Embryonic facial prominence (tissue), 1 donor: ENCODE data around the gene MIER1.
A peak's percentile ranks its signal among the peaks of the same experiment; 100 is the strongest.
"Not testable (repeated sequence)": the region's sequence is repeated elsewhere in the genome, so short reads cannot be mapped to it uniquely, and the experiment has no call there.

ENCODE experiments used
- DNase-seq: peaks from one replicate; pipeline ENCODE4 v3.0.0-alpha.2; 2016; ENCODE audit errors: extremely low spot score

Gene MIER1

DNA sequence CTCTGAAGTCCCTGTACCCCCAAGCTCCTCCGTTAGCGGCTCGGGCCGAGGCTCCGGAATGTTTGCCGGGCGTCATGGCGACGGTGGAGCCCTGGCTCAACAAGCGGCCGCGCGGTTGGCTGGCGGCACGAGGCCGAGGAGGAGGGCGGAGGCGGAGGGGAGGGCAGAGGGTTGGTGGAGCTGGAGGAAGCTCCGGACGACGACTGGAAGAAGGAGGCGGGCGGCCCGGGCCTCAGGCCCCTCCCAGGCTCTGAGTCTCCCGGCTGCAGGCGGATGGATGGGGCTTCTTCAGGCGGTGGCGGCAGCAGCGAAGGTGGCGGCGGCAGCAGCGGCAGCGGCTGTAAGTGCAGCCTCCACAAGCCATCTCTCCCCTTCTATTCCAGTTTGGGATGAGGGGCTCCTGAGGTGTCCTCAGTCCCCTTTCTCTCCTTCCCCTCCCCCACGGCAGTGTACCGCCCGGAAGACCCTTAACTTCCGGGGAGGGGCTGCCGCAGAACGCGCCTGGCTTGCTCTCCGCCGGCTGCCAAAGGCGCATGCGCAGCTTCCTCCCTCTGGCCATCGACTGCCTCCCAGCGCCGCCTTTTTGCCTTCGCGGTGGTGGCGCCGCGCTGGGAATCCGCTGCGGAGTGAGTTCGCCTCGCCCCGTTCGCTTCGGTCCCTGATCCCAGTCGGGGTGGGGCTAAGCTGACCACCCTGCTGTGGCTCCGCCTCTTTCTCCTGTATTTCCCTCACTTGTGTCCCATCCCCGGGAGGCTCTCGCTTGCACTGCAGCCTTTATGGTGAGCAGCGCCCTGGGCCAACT, at the start of gene MIER1, which contains the start of gene DNAI4:
MIER1 (plus strand) TSS at position 235 of the 802 bp plus-strand sequence; CDS start at position 274, 39 bp downstream.
DNAI4 (minus strand) TSS at position 101 of the 802 bp plus-strand sequence; CDS start at position 76, 25 bp downstream.
- DNase-seq = peak; percentile 97

DNA sequence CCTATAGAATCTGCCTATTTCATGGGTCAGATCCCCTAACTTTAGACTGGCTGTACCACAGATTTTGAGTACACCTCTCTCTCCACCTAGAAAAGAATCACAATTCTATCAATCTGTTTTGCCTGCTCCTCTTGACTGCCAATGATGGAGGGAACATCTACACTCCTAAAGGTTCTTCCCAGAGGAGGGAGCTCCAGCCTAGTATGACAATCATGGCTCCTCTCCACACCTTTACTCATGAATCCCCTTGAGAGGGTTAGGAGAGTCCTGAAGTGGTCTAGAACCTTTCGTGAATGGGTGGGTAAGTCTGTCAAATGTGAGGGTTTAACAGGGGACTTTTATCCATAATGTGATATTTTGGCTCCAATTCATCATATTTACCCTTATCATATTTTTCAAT, 48.1 kb upstream of the MIER1 start:
- no peak for DNase-seq

DNA sequence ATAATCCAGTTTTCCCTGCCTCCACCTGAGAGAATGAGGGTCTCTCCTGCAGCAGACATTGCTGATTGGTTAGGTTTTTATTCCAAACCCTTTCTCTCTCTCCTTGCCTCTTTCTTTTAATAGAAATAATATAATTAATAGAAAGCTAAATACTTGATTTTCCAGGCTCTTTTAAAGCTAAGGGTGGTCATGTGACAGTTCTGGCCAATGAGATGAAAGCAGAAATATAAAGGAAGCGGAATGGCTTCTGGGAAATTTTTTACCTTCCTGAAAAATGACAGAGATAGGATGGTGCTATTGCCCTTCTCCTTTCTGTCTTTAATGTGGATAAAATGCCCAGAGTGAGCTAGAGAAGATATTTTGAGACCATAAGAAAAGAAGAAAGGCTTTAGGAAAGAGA, 35.8 kb upstream of the MIER1 start:
- DNase-seq = no peak

DNA sequence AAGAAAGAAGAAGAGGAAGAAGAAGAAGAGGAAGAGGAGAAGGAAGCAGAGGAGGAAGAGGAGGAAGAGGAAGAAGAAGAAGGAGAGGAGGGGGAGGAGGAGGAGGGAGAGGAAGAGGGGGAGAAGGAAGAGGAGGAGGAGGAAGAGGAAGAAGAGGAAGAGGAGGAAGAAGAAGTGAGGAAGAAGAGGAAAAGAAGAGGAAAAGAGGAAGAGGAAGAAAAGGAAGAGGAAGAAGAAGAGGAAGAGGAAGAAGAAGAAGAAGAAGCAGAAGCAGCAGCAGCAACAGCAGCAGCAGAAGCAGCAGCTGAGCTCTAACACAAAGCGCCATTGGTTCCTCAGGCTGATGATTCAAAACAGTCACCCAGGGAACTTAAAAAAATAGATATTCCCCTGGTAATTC, 34.2 kb upstream of the MIER1 start:
- DNase-seq = no peak

DNA sequence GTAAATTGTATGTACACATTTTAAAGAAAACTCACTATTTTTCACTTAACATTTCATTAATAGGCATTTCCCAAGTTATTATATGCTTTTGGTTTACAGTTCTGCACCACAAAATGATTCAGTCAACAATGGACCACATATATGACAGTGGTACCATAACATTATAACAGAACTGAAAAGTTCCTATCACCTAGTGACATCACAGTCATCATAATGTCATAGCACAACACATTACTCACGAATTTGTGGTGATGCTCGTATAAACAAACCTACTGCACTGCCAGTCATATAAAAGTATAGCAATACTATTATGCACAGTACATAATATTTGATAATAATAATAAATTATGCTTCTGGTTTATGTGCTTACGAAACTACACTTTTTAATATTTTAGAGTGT, 31.1 kb upstream of the MIER1 start:
- DNase-seq = no peak

DNA sequence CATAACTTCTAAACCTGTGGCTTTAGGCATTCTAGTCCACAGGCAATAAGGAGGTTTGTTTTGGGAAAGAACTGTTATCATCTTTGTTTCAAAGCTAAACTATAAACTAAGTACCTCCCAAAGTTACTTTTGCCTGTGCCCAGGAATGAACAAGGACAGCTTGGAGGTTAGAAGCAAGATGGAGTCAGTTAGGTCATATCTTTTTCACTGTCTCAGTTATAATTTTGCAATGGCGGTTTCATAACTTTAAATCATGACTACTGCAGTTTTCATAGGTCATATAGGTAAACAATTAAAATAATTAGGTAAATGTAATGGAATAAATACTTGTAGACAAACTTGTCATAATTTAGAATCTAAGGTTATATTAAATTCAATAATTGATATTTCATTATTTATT, 9.6 kb upstream of the MIER1 start:
- DNase-seq = not testable (repeated sequence)

DNA sequence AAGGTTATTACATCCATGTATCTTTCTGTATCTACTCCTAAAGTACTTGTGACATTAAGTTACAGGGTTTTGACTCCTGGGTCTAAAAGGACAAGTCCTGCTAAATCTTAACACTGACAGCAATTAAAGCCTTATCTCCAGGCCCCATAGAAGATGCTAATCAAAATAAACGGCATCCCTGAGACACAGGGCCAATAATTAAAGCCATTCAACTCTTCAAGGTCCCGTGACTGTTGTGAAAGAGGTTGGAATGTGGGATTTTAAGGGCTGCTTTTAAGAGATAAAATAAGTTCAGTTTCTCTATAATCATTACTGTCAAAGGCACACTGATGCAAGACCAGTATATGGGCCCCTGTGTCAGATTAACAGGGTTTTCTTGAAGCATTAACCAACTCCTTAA, 8.5 kb upstream of the MIER1 start:
- no peak for DNase-seq

DNA sequence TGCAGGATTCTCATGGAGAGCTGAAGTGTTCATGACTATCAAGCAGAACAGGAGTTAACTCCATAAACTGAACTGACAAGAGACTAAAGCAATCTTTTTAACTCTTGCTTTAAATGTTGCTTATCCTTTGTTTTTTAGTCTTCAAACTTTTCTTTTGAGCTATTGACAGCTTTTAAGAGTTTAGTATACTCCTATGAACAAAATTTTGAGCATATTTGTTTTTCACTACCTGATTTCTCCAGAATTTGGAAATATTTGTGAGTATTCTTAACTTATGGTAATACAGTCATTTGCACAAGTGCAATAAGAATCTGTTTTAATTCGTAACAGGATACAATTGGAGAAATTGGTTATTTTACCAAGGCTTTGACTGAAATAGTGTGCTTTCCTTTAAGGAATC, 7.3 kb upstream of the MIER1 start:
- no peak for DNase-seq

DNA sequence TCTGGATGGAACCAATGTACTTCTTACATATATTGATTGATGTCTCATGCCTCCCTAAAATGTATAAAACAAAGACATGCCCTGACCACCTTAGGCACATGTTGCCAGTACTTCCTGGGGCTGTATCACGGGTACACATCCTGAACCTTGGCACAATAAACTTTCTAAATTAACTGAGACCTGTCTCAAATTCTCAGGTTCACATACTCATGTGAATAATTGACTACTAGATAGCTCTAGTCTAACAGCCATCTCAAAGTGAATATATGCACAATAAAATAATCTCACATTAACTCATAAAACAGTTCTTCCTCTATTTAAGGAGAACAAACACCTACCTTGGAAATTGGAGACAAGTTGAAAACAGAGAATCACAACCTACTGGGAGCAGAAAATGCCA, 5.7 kb upstream of the MIER1 start:
- DNase-seq = no peak

DNA sequence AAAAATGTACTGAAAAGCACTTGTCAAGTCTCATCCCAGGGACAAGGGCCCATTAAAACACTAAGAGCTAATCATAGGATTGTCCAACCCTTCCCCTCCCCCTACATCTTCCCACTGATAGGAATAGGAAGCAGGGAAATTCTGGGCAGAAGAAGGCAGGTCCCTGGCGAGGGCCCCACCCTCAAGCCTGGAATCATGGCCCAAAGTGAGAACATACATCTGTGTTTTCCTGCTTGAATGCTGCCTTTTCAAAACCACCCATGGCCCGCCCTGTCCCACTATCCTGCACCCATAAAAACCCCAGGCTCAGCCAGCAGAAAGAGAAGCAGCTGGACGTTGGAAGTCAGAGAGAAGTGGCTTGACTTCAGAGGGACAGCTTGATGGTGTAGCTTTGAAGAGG, 5.0 kb upstream of the MIER1 start:
- no peak for DNase-seq

DNA sequence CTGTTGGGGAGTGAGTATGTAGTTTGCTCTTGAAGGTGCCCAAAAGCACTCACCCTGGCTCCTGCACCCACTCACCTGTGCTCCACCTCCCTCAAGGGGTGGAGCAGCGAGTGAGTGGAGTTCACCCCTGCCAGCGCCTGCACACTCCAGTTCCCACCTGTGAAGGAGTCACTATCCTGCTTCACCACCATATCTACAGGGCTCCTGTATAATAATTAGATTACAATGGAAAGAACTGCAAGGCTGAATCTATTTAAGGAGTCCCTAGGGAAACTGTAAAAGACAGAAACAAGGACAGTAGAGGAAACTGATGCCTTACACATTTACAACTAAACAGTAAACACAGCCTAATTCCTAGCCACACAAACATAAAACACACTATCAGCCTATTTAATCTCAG, 4.2 kb upstream of the MIER1 start:
- DNase-seq = no peak

DNA sequence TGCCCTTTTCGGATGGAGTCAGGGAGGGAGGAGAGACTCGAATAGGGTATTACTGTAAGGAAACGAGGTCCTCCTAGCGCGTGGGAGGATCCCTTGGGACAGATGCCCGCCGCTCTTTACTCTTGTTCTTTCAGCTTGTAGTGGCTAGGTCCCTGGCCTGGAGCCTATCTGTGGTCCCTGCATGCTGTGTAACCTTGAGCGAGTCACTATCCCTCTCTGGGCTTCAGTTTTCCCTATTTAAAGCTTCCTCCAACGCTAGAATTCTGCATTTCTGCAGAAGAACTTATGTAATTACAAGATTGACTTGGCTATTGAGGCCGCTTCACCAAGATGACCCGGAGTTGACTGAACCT, 744 bp downstream of the MIER1 start:
- DNase-seq = no peak

DNA sequence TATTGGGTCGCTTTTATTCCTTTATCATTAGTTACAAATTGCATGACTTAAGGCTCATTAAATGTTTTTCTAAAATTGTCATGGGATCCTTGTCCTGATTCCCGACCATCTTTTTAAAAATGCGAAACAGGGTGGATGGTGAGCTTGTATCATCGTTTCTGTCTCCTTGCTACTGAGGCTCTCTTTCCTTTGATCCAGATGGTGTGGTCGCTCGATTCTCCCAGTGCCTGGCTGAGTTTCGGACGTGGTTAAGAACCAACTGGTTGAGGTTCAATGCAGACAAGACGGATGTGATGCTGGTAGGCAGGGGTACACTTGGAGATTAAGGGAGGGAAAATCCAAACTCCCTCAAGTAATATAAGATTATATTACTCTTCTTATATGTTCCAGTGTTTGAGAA, 1.2 kb downstream of the MIER1 start:
- DNase-seq = no peak

DNA sequence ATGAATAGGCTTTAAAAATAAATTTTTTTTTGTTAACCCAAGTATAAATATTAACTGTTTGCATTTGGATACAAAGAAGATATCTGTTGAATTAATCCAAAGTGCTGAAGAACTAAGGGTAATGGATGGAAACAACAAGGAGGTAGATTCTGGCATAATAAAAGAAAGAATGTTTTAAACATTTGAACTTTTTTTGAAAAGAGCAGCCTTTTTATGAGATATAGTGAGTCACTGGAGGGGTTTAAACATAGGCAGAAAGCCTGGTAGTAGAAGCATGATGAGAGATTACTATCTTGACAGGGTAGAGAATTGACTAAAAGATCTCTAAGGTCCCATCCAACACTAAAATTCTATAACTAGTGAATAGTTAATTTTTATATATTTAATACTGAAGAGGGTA, 2.7 kb downstream of the MIER1 start:
- no peak for DNase-seq

DNA sequence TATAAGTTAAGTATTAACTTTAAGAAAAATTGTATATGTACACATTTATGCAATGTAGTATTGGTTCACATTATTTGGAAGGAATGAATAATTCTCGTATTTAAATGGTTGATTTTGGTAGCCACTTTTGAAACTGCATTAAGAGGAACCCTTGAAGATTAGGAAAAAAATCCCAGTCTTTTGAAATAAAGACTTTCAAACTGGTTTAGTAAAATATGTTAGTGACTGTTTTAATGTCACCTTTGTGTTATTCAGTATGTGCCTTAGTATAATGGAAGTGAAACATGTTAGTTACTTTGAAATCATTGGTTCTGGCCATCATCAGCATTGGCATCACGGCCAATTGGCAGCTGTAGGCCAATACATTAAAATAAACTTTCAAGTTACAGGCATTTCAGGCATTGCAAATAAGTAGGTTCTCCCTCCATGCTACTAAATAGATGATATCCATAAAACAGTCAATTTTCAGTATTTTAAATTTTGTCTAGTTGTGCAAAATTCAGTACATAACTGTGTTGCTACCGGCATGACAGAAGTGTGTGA, 4.4 kb downstream of the MIER1 start:
- no peak for DNase-seq

DNA sequence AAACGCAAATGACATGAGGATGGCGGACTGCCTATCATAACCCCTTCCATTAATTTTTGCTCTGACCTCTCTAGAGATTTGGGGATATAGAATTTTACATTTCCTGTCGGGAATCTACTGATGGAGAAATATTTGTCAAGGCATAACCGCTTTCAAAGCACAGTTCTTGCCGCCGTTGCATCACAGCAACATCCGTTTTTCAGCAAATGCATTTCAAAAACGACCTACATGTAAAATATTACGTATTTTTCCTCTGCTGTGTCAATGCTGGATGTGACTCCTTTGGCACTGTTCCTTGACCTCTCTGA, 4.9 kb downstream of the MIER1 start:
- no peak for DNase-seq

DNA sequence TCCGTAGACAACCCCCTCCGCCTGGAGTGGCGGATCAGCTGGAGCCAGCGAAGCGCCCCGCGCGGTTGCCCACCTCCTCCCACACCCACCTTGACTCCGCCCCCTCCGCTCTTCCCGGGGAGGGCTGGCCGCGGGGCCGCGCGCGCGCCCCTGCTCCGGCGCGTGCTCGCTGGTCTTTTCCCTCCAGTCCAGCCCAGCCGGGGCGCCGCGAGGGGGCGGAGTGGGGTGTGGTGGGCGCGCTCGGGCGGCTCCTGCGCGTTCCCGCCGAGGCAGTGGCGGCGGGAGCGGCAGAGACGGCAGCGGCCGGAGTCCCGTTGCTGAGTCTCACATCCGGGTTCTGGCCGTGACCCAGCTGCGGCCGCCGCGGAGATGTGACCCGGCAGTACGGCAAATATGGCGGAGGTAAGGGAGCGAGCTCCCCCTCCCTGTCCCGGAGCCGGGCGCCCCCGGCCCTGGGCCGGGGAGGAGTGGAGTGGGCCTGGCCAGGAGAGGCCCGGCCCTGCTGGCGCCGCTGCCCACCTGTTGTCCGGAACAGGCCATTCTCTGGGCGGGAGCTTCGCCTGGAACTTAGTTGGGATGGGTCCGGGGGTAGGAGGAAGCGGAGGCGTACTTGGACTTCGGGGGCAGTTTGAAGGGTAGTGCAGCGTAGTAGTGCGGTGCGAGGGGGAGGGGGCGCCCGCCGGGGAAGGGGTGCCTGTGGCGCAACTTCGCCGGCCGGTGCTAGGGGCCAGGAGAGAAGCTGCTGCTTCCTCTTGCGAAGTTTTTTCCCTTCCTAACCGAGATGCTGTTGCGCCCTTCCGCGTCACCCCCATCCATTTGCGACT, 5.4 kb downstream of the MIER1 start:
- DNase-seq = peak; percentile 84

DNA sequence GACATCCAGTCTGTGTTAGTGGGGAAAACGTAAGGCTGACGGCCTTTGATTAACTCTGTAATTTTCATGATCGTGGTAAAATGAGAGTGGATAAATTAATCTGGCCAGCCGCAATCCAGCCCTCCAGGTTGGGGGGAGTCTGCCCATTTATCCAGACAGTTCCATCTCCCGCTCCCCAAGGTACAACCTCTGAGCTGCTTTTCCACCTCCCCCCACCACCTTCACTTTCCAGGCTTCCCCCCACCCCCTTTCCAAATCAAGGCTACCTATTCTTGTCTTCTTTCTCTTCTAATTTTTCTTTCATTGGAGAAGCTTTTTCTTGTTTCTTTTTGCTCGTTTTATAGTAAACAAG, 6.0 kb downstream of the MIER1 start:
- DNase-seq = no peak

DNA sequence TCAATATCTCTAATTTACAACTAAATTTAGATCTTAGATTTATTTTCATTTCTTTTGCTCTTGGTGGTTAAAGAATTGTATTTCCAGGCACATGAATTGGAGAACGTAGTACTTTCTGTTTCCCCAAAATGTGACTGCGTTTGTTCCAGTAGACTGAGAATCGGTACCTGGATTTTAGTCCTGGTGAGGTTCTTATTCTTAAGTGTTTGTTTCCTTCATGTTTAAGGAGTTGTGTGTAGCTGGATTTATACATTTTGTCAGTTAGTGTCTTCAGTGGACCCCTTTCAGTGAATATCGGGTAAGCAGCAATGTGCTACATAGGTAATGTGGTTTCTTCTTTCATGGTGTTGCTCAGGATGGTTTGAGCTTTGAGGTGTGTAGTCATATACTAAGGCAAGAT, 6.8 kb downstream of the MIER1 start:
- DNase-seq = no peak

DNA sequence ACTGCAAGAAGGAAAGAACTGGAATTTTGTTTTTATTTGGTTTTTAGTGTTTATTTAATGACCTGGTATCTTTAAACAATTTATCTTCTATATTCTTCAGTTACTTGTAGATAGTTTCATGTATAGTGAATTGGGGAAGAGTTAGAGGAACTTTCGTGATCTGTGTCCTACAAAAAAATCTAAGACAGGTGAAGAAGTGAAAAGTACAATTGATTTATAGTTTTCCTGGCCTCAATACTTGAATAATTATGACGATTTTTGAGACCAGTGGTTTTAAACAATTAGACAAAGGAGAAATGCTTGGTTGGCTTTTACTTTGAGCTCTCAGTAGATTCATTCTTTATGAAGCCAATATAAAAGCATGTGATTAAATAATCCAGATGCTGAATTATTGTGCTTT, 7.5 kb downstream of the MIER1 start:
- DNase-seq = no peak

DNA sequence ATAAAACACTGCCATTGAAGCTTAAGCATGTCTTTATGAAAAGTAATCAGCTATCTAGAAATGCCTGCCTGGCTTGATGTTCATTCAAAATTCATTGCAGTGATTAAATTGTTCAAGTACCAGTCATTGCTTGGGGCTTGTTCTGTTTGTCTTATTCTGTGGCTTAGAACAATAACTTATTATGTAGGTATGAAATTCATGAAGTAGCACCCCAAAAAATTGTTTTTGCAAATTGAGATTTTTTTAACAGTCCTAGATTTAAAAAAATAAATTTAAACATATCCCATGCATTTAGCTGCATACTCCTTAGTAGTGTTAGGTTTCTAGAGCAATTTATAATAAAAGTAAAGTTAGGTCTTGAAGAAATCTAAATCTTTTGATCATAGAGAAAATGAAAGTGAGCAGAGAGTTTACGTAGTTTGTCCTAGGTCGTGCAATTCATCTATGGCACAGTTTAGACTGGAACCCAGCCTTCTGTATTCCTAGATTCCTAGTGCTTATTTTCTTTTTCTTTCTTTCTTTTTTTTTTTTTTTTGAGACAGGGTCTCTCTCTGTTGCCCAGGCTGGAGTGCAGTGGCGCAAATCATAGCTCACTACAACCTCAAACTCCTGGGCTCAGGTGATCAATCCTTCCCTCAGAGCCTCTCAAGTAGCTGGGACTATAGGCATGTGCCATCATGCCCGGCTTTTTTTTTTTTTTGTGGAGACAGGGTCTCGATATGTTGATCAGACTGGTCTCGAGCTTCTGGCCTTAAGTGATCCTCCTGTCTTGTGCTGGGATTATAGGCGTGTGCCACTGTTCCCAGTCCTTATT, 9.3 kb downstream of the MIER1 start:
- no peak for DNase-seq

DNA sequence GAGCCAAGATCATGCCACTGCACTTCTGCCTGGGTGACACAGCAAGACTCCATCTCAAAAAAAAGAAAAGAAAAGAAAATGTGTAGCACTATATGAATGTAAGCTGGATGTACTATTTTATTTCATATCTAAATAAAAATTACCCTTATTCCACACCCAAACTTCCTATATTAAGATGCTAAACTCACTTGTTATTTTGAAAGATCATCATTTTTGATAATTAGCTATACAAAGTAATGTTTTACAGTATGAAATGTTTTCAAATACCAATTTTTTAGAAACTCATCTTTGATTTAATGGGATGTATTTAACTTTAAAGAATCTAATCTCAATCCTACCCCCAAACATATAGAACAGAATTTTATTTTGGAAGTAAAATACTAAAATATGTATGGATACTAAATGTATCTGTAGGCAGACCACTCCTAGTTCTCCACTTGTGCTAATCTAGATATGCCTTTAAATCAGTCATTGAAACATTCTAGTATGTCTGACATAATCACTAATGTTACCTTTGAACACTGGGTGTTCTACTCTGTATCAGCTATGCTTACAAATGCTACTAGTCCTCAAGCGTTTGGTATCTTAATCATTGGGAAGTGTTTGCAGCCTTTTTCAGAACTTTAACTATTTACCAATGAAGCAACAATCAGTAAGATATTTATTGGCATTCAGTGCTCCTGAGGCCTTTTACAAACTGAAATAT, 12.9 kb downstream of the MIER1 start:
- no peak for DNase-seq
